ENCODE measurements around the gene PUM2. TPM values are rescaled to one million over a fixed set of nuclear protein-coding genes. Genes with fewer than 3 reads are reported as not detected.

The PUM2 gene
- total RNA-seq, 2 donors from 2014 or later, result 114 to 126 TPM

GRCh38 chr2:20398956-20399567 lies 48.4 kb upstream of the PUM2 start:
- Histone ChIP-seq H3K9me3 (ENCODE audit: control insufficient read depth, low read length) (no peaks in the 10 kb centered on the region), H3K27ac (ENCODE audit: low read depth, low read length) (no peak overlapping the region), H3K4me3 (ENCODE audit: low read length) (no peak overlapping the region), H3K36me3 (ENCODE audit: control insufficient read depth, insufficient read depth, low read length) (no peaks in the 10 kb centered on the region), H3K27me3 (ENCODE audit: control insufficient read depth, insufficient read depth, low read length, poor library complexity, severe bottlenecking) (peaks cover 8% of the 10 kb centered on the region), H3K4me1 (ENCODE audit: control insufficient read depth, insufficient read depth, low read length) (no peaks in the 10 kb centered on the region), H3K9ac (ENCODE audit: extremely low read depth, low read length, poor library complexity, severe bottlenecking) (no peak overlapping the region)
- Mint-ChIP-seq H3K27ac (no peak overlapping the region), H3K36me3 (ENCODE audit: low read depth) (no peaks in the 10 kb centered on the region), H3K27me3 (ENCODE audit: insufficient read depth) (peaks cover 4% of the 10 kb centered on the region), H3K9me3 (no peaks in the 10 kb centered on the region), H3K4me3 (no peak overlapping the region), H3K4me1 (peaks cover 3% of the 10 kb centered on the region)
- DNase-seq, result no peak
- TF ChIP-seq CTCF (conservative IDR thresholded peaks at IDR 0.05), result no peak
- WGBS, 2 experiments (ENCODE audit: insufficient coverage in 1 of 2, insufficient read length in 1 of 2), result 79 to 96% methylated on average over 4 to 7 of the region's 7 CpGs

GRCh38 chr2:20397811-20398447 lies 47.3 kb upstream of the PUM2 start:
- Histone ChIP-seq H3K4me1 (ENCODE audit: control insufficient read depth, insufficient read depth, low read length) (no peaks in the 10 kb centered on the region), H3K27me3 (ENCODE audit: control insufficient read depth, insufficient read depth, low read length, poor library complexity, severe bottlenecking) (peaks cover 8% of the 10 kb centered on the region), H3K9me3 (ENCODE audit: control insufficient read depth, low read length) (no peaks in the 10 kb centered on the region), H3K27ac (ENCODE audit: low read depth, low read length) (no peak overlapping the region), H3K9ac (ENCODE audit: extremely low read depth, low read length, poor library complexity, severe bottlenecking) (no peak overlapping the region), H3K36me3 (ENCODE audit: control insufficient read depth, insufficient read depth, low read length) (no peaks in the 10 kb centered on the region), H3K4me3 (ENCODE audit: low read length) (no peak overlapping the region)
- Mint-ChIP-seq H3K4me3 (no peak overlapping the region), H3K27me3 (ENCODE audit: insufficient read depth) (peaks cover 4% of the 10 kb centered on the region), H3K9me3 (no peaks in the 10 kb centered on the region), H3K4me1 (peaks cover 3% of the 10 kb centered on the region), H3K27ac (no peak overlapping the region), H3K36me3 (ENCODE audit: low read depth) (no peaks in the 10 kb centered on the region)
- WGBS, 2 experiments (ENCODE audit: insufficient coverage in 1 of 2, insufficient read length in 1 of 2), result 88 to 92% methylated on average over 5 of the region's 5 CpGs
- no peak for TF ChIP-seq CTCF (conservative IDR thresholded peaks at IDR 0.05)
- no peak for DNase-seq

GRCh38 chr2:20396356-20397000 lies 45.8 kb upstream of the PUM2 start:
- H3K4me3 ChIP-seq (ENCODE audit: low read length), result no peak overlapping the region
- no peak for TF ChIP-seq CTCF (conservative IDR thresholded peaks at IDR 0.05)
- peaks cover 3% of the 10 kb centered on the region for H3K4me1 Mint-ChIP-seq
- no peaks in the 10 kb centered on the region for H3K36me3 Mint-ChIP-seq (ENCODE audit: low read depth)
- no peaks in the 10 kb centered on the region for H3K9me3 Mint-ChIP-seq
- no peaks in the 10 kb centered on the region for H3K4me1 ChIP-seq (ENCODE audit: control insufficient read depth, insufficient read depth, low read length)
- no peak overlapping the region for H3K9ac ChIP-seq (ENCODE audit: extremely low read depth, low read length, poor library complexity, severe bottlenecking)
- H3K27me3 Mint-ChIP-seq (ENCODE audit: insufficient read depth), result peaks cover 7% of the 10 kb centered on the region
- WGBS, 2 experiments (ENCODE audit: insufficient coverage in 1 of 2, insufficient read length in 1 of 2), result 92 to 94% methylated on average over 7 to 9 of the region's 9 CpGs
- peaks cover 8% of the 10 kb centered on the region for H3K27me3 ChIP-seq (ENCODE audit: control insufficient read depth, insufficient read depth, low read length, poor library complexity, severe bottlenecking)
- DNase-seq, result no peak
- no peak overlapping the region for H3K27ac Mint-ChIP-seq
- H3K9me3 ChIP-seq (ENCODE audit: control insufficient read depth, low read length), result no peaks in the 10 kb centered on the region
- H3K27ac ChIP-seq (ENCODE audit: low read depth, low read length), result no peak overlapping the region
- no peaks in the 10 kb centered on the region for H3K36me3 ChIP-seq (ENCODE audit: control insufficient read depth, insufficient read depth, low read length)
- H3K4me3 Mint-ChIP-seq, result no peak overlapping the region

All from endodermal cell (in vitro differentiated cells).